D721Med (cell line): Measurements from ENCODE around the gene VHLL.

Experiments
- DNase-seq: peaks from one replicate; pipeline ENCODE4 v3.0.0; 2011; ENCODE audit warnings: low spot score; ENCODE audit not compliant: insufficient read length
- FAIRE-seq: peaks from 2 replicates; lab custom pipeline; 2011; peaks lifted over from hg19 to GRCh38; lab: Jason Lieb, UNC
- CTCF ChIP-seq: IDR thresholded peaks from 2 replicates; pipeline ENCODE4 v1.5.1; 2012; ENCODE audit warnings: mild to moderate bottlenecking, control low read depth; ENCODE audit not compliant: insufficient read depth; ENCODE audit errors: missing control alignments

The VHLL gene

GRCh38 chr1:156257711-156258110 lies 41.4 kb downstream of the VHLL start:
- no peak for TF ChIP-seq CTCF
- no peak for FAIRE-seq
- no peak for DNase-seq

- DNase-seq, result no peak
- no peak for FAIRE-seq
- no peak for TF ChIP-seq CTCF
Measured at GRCh38 chr1:156253634-156254033, 45.5 kb downstream of the VHLL start.

- FAIRE-seq (no peak), DNase-seq (no peak)
- no peak for TF ChIP-seq CTCF
Measured at GRCh38 chr1:156251527-156251926, 47.6 kb downstream of the VHLL start.

GRCh38 chr1:156249593-156249992 lies 49.5 kb downstream of the VHLL start:
- DNase-seq (no peak), FAIRE-seq (no peak)
- TF ChIP-seq CTCF, result no peak
